Iris pigment epithelial cell (primary cell): ENCODE data around the gene PGGHG.
"Not testable (repeated sequence)": the region's sequence is repeated elsewhere in the genome, so short reads cannot be mapped to it uniquely, and the experiment has no call there.

Source experiments
- DNase-seq: peaks from one replicate; pipeline ENCODE4 v3.0.0-alpha.2; 2011; ENCODE audit warnings: low read depth

Gene PGGHG

GRCh38 chr11:330307-330693, 41.4 kb downstream of the PGGHG start:
- no peak for DNase-seq

- DNase-seq: no peak
Measured at GRCh38 chr11:330694-331357, 41.9 kb downstream of the PGGHG start.

DNA sequence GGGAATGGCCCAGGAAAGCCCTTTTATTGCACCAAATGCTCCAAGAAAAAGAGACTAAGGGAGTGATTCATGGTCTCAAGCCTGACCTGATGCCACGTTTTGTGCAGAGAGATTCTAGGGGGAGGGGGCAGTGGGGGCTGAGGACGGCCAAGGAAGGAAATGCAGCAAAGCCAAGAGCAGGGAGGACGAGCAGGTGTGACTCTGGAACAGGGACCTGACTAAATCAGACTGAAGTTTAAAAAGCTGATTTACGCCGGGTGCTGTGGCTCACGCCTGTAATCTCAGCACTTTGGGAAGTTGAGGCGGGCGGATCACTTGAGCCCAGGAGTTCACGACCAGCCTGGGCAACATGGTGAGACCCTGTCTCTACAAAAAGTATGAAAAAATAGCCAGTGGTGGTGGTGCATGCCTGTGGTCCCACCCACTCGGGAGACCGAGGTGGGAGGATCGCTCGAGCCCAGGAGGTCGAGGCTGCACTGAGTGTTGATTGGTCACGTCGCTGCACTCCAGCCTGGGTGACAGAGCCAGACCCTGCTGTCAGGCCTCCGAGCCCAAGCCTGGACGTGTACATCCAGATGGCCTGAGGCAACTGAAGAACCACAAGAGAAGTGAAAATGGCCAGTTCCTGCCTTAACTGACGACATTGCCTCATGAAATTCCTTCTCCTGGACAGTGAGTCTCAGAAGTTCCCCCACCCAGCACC, 42.6 kb downstream of the PGGHG start:
- no peak for DNase-seq

DNA sequence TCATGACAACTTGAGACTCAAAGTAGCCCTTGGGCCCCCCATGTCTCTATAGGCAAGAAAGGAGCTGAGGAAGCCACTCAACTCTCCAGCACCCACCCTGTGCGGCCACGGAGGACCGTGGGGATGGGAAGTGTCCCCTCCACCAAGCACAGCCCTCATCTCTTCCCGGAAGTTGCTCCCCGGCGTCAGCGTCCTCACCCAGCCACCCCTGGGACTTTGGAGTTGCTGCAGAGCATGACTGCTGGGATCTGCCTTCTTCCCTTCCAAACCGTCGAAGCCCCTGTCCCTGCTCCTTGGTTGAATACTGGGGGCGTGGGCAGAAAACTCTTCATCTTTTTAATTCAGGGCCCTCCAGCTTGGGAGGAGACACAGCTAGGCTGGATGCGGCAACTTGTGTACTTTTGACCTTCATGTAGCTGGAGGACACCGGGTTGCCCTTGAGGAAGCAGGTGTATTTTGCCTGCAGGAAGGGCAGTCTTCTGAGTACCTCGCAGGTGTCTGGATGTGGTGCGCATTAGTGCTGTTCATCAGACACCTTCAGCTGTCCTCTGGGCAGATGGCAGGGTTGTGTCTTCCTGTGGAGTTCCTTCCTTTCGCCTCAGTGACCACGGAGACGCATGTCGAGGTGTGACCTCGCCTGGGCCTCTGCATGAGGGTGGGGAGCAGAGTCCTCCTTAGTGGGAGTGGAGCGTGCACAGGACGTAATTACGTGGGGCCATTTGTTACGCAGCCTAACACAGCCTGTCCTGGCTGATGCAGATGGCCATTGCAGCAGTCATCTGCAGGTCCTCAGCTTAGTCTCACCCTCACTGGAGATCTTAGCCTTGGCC, 43.9 kb downstream of the PGGHG start:
- no peak for DNase-seq

- DNase-seq: not testable (repeated sequence)
Measured at GRCh38 chr11:333616-334263, 44.8 kb downstream of the PGGHG start.

- DNase-seq: no peak
Measured at GRCh38 chr11:334264-334994, 45.5 kb downstream of the PGGHG start.

- no peak for DNase-seq
Measured at GRCh38 chr11:335779-336658, 47.1 kb downstream of the PGGHG start.

- no peak for DNase-seq
Measured at GRCh38 chr11:336659-337198, 47.8 kb downstream of the PGGHG start.

GRCh38 chr11:337711-338110, 48.8 kb downstream of the PGGHG start:
- no peak for DNase-seq

- no peak for DNase-seq
Measured at GRCh38 chr11:339963-340362, 51.0 kb downstream of the PGGHG start.

DNA sequence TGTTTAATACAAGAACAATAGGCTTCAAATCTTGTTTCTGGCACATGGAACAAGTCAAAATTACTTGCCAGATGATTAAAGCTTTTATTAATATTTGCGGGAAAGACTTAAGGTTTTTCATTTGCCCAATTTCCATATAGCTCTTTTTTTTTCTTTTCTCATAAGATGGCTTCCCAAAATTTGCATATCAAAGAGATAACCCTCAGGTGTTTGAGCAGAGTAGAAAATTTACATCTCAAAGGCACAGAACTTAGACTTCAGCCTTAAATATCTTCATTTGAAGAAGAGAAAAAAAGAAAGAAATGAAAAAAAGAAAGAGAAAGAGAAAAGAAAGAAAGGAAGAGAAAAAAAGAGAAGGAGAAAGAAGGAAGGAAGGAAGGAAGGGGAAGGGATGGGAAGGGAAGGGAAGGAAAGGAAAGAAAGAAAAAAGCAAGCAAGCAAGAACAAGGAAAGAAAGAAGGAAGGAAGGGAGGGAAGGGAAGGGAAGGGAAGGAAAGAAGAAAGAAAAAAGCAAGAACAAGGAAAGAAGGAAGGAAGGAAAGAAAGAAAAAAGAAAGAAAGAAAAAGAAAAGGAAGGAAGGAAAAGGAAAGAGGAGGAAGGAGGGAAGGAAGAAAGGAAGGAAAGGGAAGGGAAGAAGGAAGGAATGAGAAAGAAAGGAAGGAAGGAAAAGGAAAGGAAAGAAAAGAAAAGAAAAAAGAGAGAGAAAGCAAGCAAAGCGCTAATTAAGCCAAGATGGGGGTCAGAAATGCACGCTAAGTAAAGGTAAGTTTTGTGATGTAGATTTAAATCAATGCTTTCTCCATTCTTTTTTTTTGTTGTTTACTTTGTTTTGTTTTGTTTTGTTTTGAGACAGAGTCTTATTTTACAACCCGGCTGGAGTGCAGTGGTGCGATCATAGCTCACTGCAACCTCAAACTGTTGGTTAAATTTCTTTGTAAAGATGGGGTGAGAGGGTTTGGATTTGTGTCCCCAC, 51.9 kb downstream of the PGGHG start:
- no peak for DNase-seq

DNA sequence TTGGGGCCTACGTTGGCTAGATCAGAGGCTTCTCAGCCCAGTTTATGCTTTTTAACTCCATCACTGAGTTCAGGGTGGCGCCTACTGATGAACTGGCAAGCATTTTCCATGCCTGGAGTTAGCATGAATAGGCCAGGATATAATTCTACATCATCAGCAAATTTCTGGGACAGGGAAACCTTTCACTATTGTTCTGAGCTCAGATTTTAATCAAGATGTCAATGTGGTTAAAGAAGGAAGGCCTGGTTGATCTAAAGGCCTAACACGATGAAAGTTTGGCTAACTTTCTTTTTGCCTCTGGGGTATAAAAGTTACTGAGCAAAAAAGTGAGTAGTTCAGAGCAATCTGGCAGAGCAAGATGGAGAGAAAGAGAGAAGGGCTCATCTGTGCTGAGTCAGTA, 53.4 kb downstream of the PGGHG start:
- no peak for DNase-seq

DNA sequence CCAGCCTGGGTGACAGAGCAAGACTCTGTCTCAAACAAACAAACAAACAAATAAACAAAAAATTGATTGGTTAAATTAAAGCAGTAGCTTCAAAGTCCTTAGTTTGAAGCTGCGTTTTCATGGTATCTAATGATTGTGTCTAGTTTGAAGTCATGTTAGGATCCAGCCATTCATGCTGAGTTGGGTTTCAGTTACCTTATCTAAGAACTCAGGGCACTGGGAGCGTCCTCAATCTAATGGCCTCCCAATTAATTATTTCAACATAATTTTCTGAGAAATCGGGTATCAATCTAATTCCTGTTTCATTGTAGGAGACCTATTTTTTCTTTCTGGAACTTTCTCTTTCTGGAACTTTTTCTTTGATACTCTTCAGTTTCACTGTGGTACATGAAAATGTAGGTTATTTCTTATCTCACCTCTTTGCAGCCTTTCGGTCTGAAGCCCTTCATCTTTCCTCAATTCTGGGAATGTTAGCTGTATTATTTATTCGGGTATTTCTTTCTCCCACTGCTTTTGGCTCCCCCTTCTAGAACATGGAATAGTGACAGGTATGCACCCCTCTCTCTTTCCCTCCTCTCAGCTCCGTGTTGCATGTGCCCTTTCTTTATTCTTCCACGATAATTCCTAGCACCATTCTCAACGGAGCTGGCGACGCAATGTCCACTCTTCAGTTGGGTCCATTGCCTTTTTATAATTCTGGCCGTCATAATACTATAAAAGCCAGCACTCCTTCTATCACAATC, 56.1 kb downstream of the PGGHG start:
- no peak for DNase-seq
